HepG2 (cell line): Measurements from ENCODE around the gene PADI6. TPM values are rescaled to one million over a fixed set of nuclear protein-coding genes. Genes with fewer than 3 reads are reported as not detected.

ENCODE experiments used
- ATAC-seq: fragments of 200-7000 bp; cut with Tn5 transposase; 3 replicates; pipeline ENCODE4 v1.9.1; 2020; ENCODE audit warnings: mild to moderate bottlenecking, moderate library complexity
- BruUV-seq: library from RNA; stranded (reverse); fragments of 400-500 nt; replicated peaks from 2 replicates; lab custom pipeline; 2021; lab: Mats Ljungman, UMichigan
- CTCF ChIA-PET: fragments of 300-600 bp; formaldehyde crosslinking; extraction: SDS; loops from one replicate; lab custom pipeline; 2021; ENCODE audit warnings: low total read pairs, inconsistent platforms, low intra/inter-chr PET ratio; lab: Yijun Ruan, JAX
- POLR2A ChIA-PET: fragments of 350-600 bp; sonication (Branson Sonifier 250); formaldehyde crosslinking; loops from one replicate; lab custom pipeline; 2020; ENCODE audit warnings: antibody characterized with exemption, inconsistent platforms; lab: Yijun Ruan, JAX
- DNase-seq: peaks from one replicate; pipeline ENCODE4 v3.0.0-alpha.2; 2015; ENCODE audit warnings: low spot score
- FAIRE-seq: peaks from 3 replicates; lab custom pipeline; 2011; peaks lifted over from hg19 to GRCh38; lab: Jason Lieb, UNC
- H2AFZ ChIP-seq: one replicate; pipeline ENCODE4 v1.6.1; 2011; ENCODE audit warnings: low read length, inconsistent platforms
- H3K27ac ChIP-seq: fragments of 300-600 bp; 3 replicates; pipeline ENCODE4 v1.8.0; 2011; ENCODE audit warnings: mixed run types, mild to moderate bottlenecking, mixed read lengths, low read length, inconsistent platforms; ENCODE audit not compliant: insufficient read depth; ENCODE audit errors: extremely low read length
- H3K27me3 ChIP-seq, 2 experiments: fragments of 200-600 bp in 1 of 2; 2 replicates in 1 of 2; 3 replicates in 1 of 2; pipeline versions ENCODE4 v1.6.0 to v1.8.0; 2011; ENCODE audit warnings: low read length in 2 of 2, mild to moderate bottlenecking in 2 of 2, moderate library complexity in 2 of 2, inconsistent platforms in 1 of 2; ENCODE audit not compliant: insufficient read depth in 2 of 2, control insufficient read depth in 1 of 2
- H3K36me3 ChIP-seq, 2 experiments: fragments of 200-600 bp in 1 of 2; replicated peaks in 1 of 2; 2 replicates in 1 of 2; 3 replicates in 1 of 2; pipeline versions ENCODE4 v1.5.1 to v1.8.0; 2011; ENCODE audit warnings: low read length in 2 of 2, inconsistent platforms in 1 of 2; ENCODE audit not compliant: insufficient read depth in 2 of 2, control insufficient read depth in 1 of 2
- H3K4me1 ChIP-seq: 2 replicates; pipeline ENCODE4 v1.5.1; 2012; ENCODE audit warnings: low read length, inconsistent platforms; ENCODE audit not compliant: insufficient read depth
- H3K4me2 ChIP-seq: 2 replicates; pipeline ENCODE4 v1.6.0; 2011; ENCODE audit warnings: low read depth, low read length, inconsistent platforms
- H3K4me3 ChIP-seq, 3 experiments: fragments of 200-600 bp in 1 of 3; sonication (generic), shearing (Covaris generic) in 1 of 3; replicated peaks in 1 of 3; 2 replicates each; pipeline ENCODE4 v1.5.1; 2011 to 2016; ENCODE audit warnings: low read length in 3 of 3, inconsistent platforms in 2 of 3, low read depth in 2 of 3, mild to moderate bottlenecking in 2 of 3, control low read depth in 1 of 3, mixed read lengths in 1 of 3; ENCODE audit not compliant: insufficient read depth in 1 of 3
- H3K79me2 ChIP-seq: one replicate; pipeline ENCODE4 v1.6.1; 2011; ENCODE audit warnings: low read length, inconsistent platforms; ENCODE audit not compliant: insufficient read depth
- H3K9ac ChIP-seq: 2 replicates; pipeline ENCODE4 v1.6.0; 2011; ENCODE audit warnings: mild to moderate bottlenecking, low read depth, low read length, inconsistent platforms; ENCODE audit not compliant: insufficient read depth
- H3K9me3 ChIP-seq: 2 replicates; pipeline ENCODE4 v1.5.1; 2012; ENCODE audit warnings: mild to moderate bottlenecking, low read length
- H4K20me1 ChIP-seq: 2 replicates; pipeline ENCODE4 v1.6.0; 2011; ENCODE audit warnings: inconsistent platforms, mild to moderate bottlenecking, low read length, moderate library complexity; ENCODE audit not compliant: insufficient read depth
- AGO1 ChIP-seq: fragments of 200-400 bp; formaldehyde crosslinking; IDR thresholded peaks from 2 replicates; pipeline ENCODE4 v1.6.1; 2017; ENCODE audit warnings: mild to moderate bottlenecking, low read depth, low read length, moderate library complexity; ENCODE audit not compliant: poor library complexity, severe bottlenecking
- ARNTL ChIP-seq: sonication (generic); formaldehyde crosslinking; IDR thresholded peaks from 2 replicates; pipeline ENCODE4 v1.4.0; 2020; ENCODE audit warnings: mild to moderate bottlenecking, missing genetic modification reagents
- CBX2 ChIP-seq, 2 experiments: fragments of 200-600 bp in 1 of 2; sonication (generic); formaldehyde crosslinking in 1 of 2; IDR thresholded peaks; 2 replicates each; pipeline versions ENCODE4 v1.7.0 to v1.8.1; 2018 to 2022; ENCODE audit warnings: low read depth in 2 of 2, low read length in 1 of 2, mild to moderate bottlenecking in 1 of 2, missing genetic modification reagents in 1 of 2
- ESRRA ChIP-seq: sonication (generic); formaldehyde crosslinking; IDR thresholded peaks from 2 replicates; pipeline ENCODE4 v1.5.1; 2020; ENCODE audit warnings: mild to moderate bottlenecking, low read depth, missing genetic modification reagents
- FOSL2 ChIP-seq: sonication (generic); formaldehyde crosslinking; IDR thresholded peaks from 2 replicates; pipeline ENCODE4 v1.4.0; 2020; ENCODE audit warnings: missing genetic modification reagents
- HDAC2 ChIP-seq: sonication (generic); formaldehyde crosslinking; IDR thresholded peaks from 2 replicates; pipeline ENCODE4 v1.4.0; 2020; ENCODE audit warnings: missing genetic modification reagents
- KLF6 ChIP-seq: IDR thresholded peaks from 2 replicates; pipeline ENCODE4 v1.8.0; 2016; ENCODE audit warnings: missing biosample characterization, missing genetic modification reagents
- NR3C1 ChIP-seq: sonication (generic); formaldehyde crosslinking; IDR thresholded peaks from 2 replicates; pipeline ENCODE4 v1.4.0; 2020; ENCODE audit warnings: missing genetic modification reagents
- ONECUT2 ChIP-seq: sonication (generic); formaldehyde crosslinking; IDR thresholded peaks from 2 replicates; pipeline ENCODE4 v1.4.0; 2020; ENCODE audit warnings: missing genetic modification reagents
- TARDBP ChIP-seq: sonication (generic); formaldehyde crosslinking; IDR thresholded peaks from 2 replicates; pipeline ENCODE4 v1.8.0; 2022; ENCODE audit warnings: mild to moderate bottlenecking, missing genetic modification reagents
- ZIK1 ChIP-seq: sonication (generic); formaldehyde crosslinking; IDR thresholded peaks from 2 replicates; pipeline ENCODE4 v1.5.0; 2020; ENCODE audit warnings: mild to moderate bottlenecking, low read depth, missing genetic modification reagents, borderline replicate concordance
- ZNF350 ChIP-seq: sonication (generic); formaldehyde crosslinking; IDR thresholded peaks from 2 replicates; pipeline ENCODE4 v1.4.0; 2020; ENCODE audit warnings: mild to moderate bottlenecking, low read depth, missing genetic modification reagents, borderline replicate concordance
- ZNF781 ChIP-seq: sonication (generic); formaldehyde crosslinking; IDR thresholded peaks from 2 replicates; pipeline ENCODE4 v1.5.1; 2020; ENCODE audit warnings: borderline replicate concordance, mild to moderate bottlenecking, missing genetic modification reagents; ENCODE audit errors: not compliant biosample characterization
- WGBS: methylation state at CpG from one replicate; pipeline ENCODE4 v1.1.6; 2017; ENCODE audit warnings: low lambda C conversion rate; 5-methylcytosine and 5-hydroxymethylcytosine counted together
- in situ Hi-C: cut with HindIII; loops from 2 replicates; pipeline ENCODE4 v1.10.0; 2017; ENCODE audit warnings: low pct_unique_long_range_greater_than_20kb; ENCODE audit not compliant: extremely low pct_ligation_motif_present
- intact Hi-C: fragments of 100-400 bp; cut with micrococcal nuclease; formaldehyde crosslinking; loops from one replicate; pipeline ENCODE4 v1.10.0; 2022; ENCODE audit not compliant: unreplicated experiment
- polyA plus RNA-seq, 8 experiments: library from polyadenylated mRNA; depleted of rRNA in 3 of 8; stranded (reverse) in 7 of 8; unstranded in 1 of 8; fragments of >200 nt; fragmentation: Illumina TruSeq in 4 of 8; extraction: Trizol in 4 of 8; gene quantifications; 2 replicates each; pipeline versions ENCODE4 v1.2.1 to v1.2.3, GENCODE V29; 2011 to 2016; ENCODE audit warnings: low read depth in 4 of 8, missing spikeins in 1 of 8, mixed read lengths in 1 of 8; ENCODE audit not compliant: insufficient read depth in 1 of 8
- total RNA-seq, 5 experiments: library from RNA; depleted of rRNA; stranded (reverse); fragments of >200 nt; fragmentation: Illumina TruSeq; extraction: Trizol; gene quantifications; 2 replicates each; pipeline ENCODE4 v1.2.3, GENCODE V29; 2016; ENCODE audit warnings: low read depth in 1 of 5
- TF ChIP-seq, protein P1 (sequence below): sonication (generic); formaldehyde crosslinking; IDR thresholded peaks from 2 replicates; pipeline ENCODE4 v1.8.0; 2023; ENCODE audit warnings: mild to moderate bottlenecking, missing genetic modification reagents
- TF ChIP-seq, protein P2 (sequence below): sonication (generic); formaldehyde crosslinking; IDR thresholded peaks from 2 replicates; pipeline ENCODE4 v1.4.0; 2020; ENCODE audit warnings: missing genetic modification reagents

Gene PADI6
- total and polyA plus RNA-seq, 2 of the 13 experiments (the other 11 are each of a cell fraction or from before 2014, with no cell fraction given), result not detected

DNA sequence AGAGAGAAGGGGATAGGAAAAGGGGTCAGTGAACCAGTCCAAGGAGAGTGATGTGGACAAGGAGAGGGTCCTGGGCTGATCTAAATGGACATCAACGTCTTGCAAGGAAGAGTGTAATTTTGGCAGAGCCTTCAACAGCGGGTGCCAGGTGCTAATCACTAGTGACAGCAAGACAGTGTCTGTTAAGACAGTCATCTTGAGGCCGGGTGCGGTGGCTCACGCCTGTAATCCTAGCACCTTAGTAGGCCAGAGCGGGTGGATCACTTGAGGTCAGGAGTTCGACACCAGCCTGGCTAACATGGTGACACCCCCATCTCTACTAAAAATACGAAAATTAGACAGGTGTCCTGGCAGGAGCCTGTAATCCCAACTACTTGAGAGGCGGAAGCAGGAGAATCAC, 12.2 kb upstream of the PADI6 start:
- Histone ChIP-seq H3K4me2 (no peak overlapping the region), H3K9me3 (no peaks in the 10 kb centered on the region), H3K79me2 (no peaks in the 10 kb centered on the region), H3K27me3 (peaks cover 2 to 27% of the 10 kb centered on the region in 2 experiments; a peak in 3 of 5 replicates), H2AFZ (no peak overlapping the region), H3K4me1 (no peaks in the 10 kb centered on the region), H3K36me3 (no peaks in the 10 kb centered on the region), H3K9ac (no peak overlapping the region), H3K27ac (no peak overlapping the region), H4K20me1 (no peaks in the 10 kb centered on the region), H3K4me3 (no peak overlapping the region)
- ChIA-PET POLR2A (no interaction called here), CTCF (no interaction called here)
- in situ Hi-C loops (no loop called here), intact Hi-C loops (no loop called here)
- ATAC-seq (no peak), FAIRE-seq (no peak), DNase-seq (no peak)
- no TSS peak for BruUV-seq
- TF ChIP-seq ONECUT2 (CRISPR knock-in tag), result no peak
- TF ChIP-seq, protein P1, sequence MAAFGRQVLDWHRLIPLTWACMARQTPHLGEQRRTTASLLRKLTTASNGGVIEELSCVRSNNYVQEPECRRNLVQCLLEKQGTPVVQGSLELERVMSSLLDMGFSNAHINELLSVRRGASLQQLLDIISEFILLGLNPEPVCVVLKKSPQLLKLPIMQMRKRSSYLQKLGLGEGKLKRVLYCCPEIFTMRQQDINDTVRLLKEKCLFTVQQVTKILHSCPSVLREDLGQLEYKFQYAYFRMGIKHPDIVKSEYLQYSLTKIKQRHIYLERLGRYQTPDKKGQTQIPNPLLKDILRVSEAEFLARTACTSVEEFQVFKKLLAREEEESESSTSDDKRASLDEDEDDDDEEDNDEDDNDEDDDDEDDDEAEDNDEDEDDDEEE, result no peak
- no peak for TF ChIP-seq CBX2 (IDR thresholded peaks at IDR 0.05; ENCODE audit: low read depth, low read length)
- no peak for TF ChIP-seq CBX2 (CRISPR knock-in tag; IDR thresholded peaks at IDR 0.05; ENCODE audit: low read depth)
- TF ChIP-seq ZIK1 (CRISPR knock-in tag), result no peak
- TF ChIP-seq KLF6, result no peak
- TF ChIP-seq AGO1, result no peak
- no peak for TF ChIP-seq ZNF350 (CRISPR knock-in tag)
- TF ChIP-seq, protein P2, sequence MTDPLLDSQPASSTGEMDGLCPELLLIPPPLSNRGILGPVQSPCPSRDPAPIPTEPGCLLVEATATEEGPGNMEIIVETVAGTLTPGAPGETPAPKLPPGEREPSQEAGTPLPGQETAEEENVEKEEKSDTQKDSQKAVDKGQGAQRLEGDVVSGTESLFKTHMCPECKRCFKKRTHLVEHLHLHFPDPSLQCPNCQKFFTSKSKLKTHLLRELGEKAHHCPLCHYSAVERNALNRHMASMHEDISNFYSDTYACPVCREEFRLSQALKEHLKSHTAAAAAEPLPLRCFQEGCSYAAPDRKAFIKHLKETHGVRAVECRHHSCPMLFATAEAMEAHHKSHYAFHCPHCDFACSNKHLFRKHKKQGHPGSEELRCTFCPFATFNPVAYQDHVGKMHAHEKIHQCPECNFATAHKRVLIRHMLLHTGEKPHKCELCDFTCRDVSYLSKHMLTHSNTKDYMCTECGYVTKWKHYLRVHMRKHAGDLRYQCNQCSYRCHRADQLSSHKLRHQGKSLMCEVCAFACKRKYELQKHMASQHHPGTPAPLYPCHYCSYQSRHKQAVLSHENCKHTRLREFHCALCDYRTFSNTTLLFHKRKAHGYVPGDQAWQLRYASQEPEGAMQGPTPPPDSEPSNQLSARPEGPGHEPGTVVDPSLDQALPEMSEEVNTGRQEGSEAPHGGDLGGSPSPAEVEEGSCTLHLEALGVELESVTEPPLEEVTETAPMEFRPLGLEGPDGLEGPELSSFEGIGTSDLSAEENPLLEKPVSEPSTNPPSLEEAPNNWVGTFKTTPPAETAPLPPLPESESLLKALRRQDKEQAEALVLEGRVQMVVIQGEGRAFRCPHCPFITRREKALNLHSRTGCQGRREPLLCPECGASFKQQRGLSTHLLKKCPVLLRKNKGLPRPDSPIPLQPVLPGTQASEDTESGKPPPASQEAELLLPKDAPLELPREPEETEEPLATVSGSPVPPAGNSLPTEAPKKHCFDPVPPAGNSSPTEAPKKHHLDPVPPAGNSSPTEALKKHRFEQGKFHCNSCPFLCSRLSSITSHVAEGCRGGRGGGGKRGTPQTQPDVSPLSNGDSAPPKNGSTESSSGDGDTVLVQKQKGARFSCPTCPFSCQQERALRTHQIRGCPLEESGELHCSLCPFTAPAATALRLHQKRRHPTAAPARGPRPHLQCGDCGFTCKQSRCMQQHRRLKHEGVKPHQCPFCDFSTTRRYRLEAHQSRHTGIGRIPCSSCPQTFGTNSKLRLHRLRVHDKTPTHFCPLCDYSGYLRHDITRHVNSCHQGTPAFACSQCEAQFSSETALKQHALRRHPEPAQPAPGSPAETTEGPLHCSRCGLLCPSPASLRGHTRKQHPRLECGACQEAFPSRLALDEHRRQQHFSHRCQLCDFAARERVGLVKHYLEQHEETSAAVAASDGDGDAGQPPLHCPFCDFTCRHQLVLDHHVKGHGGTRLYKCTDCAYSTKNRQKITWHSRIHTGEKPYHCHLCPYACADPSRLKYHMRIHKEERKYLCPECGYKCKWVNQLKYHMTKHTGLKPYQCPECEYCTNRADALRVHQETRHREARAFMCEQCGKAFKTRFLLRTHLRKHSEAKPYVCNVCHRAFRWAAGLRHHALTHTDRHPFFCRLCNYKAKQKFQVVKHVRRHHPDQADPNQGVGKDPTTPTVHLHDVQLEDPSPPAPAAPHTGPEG (CRISPR knock-in tag), result no peak
- no peak for TF ChIP-seq TARDBP (CRISPR knock-in tag)
- no peak for TF ChIP-seq ARNTL (CRISPR knock-in tag)
- no peak for TF ChIP-seq ESRRA (CRISPR knock-in tag)
- TF ChIP-seq ZNF781 (CRISPR knock-in tag), result no peak
- no peak for TF ChIP-seq FOSL2
- no peak for TF ChIP-seq NR3C1 (CRISPR knock-in tag)
- no peak for TF ChIP-seq HDAC2 (CRISPR knock-in tag)
- 49% methylated on average over 9 of the region's 9 CpGs for WGBS
